HepG2 (cell line): Measurements from ENCODE around the gene BMERB1. TPM values are rescaled to one million over a fixed set of nuclear protein-coding genes. Genes with fewer than 3 reads are reported as not detected.

Experiments used
- FOXK1 ChIP-seq: sonication (generic); formaldehyde crosslinking; IDR thresholded peaks from 2 replicates; pipeline ENCODE4 v1.4.0; 2020; ENCODE audit warnings: low read depth, missing genetic modification reagents, borderline replicate concordance
- HNF4G ChIP-seq, 2 experiments: sonication (generic) in 1 of 2; formaldehyde crosslinking in 1 of 2; IDR thresholded peaks; 2 replicates each; pipeline versions ENCODE4 v1.4.0 to v1.6.1; 2011 to 2020; ENCODE audit warnings: borderline replicate concordance in 2 of 2, low read depth in 2 of 2, mild to moderate bottlenecking in 2 of 2, low read length in 1 of 2, missing genetic modification reagents in 1 of 2, moderate library complexity in 1 of 2
- HNRNPH1 ChIP-seq: fragments of 200-400 bp; formaldehyde crosslinking; optimal IDR thresholded peaks from 2 replicates; pipeline ENCODE3; 2017; ENCODE audit warnings: mild to moderate bottlenecking, low read depth, low read length
- IKZF1 ChIP-seq: fragments of 450-650 bp; IDR thresholded peaks from 2 replicates; pipeline ENCODE4 v1.7.1; 2016
- KDM4B ChIP-seq: sonication (generic); formaldehyde crosslinking; IDR thresholded peaks from 2 replicates; pipeline ENCODE4 v1.4.0; 2020; ENCODE audit warnings: missing genetic modification reagents
- KDM5B ChIP-seq: sonication (generic); formaldehyde crosslinking; IDR thresholded peaks from 2 replicates; pipeline ENCODE4 v1.4.0; 2020; ENCODE audit warnings: missing genetic modification reagents, mild to moderate bottlenecking, borderline replicate concordance
- LCORL ChIP-seq, 2 experiments: fragments of 450-650 bp in 1 of 2; sonication (generic) in 1 of 2; formaldehyde crosslinking in 1 of 2; IDR thresholded peaks; 2 replicates each; pipeline versions ENCODE4 v1.5.0 to v1.6.1; 2017 to 2020; ENCODE audit warnings: antibody characterized with exemption in 1 of 2, missing genetic modification reagents in 1 of 2
- MEIS2 ChIP-seq: sonication (generic); formaldehyde crosslinking; IDR thresholded peaks from 2 replicates; pipeline ENCODE4 v1.9.0; 2021; ENCODE audit warnings: mild to moderate bottlenecking, missing genetic modification reagents
- POLR2A ChIP-seq, 2 experiments: IDR thresholded peaks; 2 replicates each; pipeline ENCODE4 v1.6.1; 2011; ENCODE audit warnings: low read depth in 2 of 2, low read length in 2 of 2, mild to moderate bottlenecking in 1 of 2, moderate library complexity in 1 of 2; ENCODE audit not compliant: insufficient read depth in 1 of 2
- SOX5 ChIP-seq: IDR thresholded peaks from 2 replicates; pipeline ENCODE4 v1.6.1; 2016; ENCODE audit warnings: borderline replicate concordance
- SP140L ChIP-seq: sonication (generic); formaldehyde crosslinking; IDR thresholded peaks from 2 replicates; pipeline ENCODE4 v1.4.0; 2020; ENCODE audit warnings: missing genetic modification reagents, borderline replicate concordance
- YEATS2 ChIP-seq: sonication (generic); formaldehyde crosslinking; IDR thresholded peaks from 2 replicates; pipeline ENCODE4 v1.4.0; 2020; ENCODE audit warnings: missing genetic modification reagents, borderline replicate concordance
- ZBTB40 ChIP-seq, 2 experiments: fragments of 450-650 bp in 1 of 2; sonication (generic) in 1 of 2; formaldehyde crosslinking in 1 of 2; IDR thresholded peaks; 2 replicates each; pipeline versions ENCODE4 v1.6.1 to v1.8.0; 2016 to 2022; ENCODE audit warnings: antibody characterized with exemption in 1 of 2, mild to moderate bottlenecking in 1 of 2, missing genetic modification reagents in 1 of 2
- ZFP91 ChIP-seq: sonication (generic); formaldehyde crosslinking; IDR thresholded peaks from 2 replicates; pipeline ENCODE4 v1.9.0; 2022; ENCODE audit warnings: missing genetic modification reagents, mild to moderate bottlenecking, borderline replicate concordance
- ZKSCAN5 ChIP-seq: sonication (generic); formaldehyde crosslinking; IDR thresholded peaks from 2 replicates; pipeline ENCODE4 v1.5.1; 2020; ENCODE audit warnings: mild to moderate bottlenecking, missing genetic modification reagents
- ZNF160 ChIP-seq: sonication (generic); formaldehyde crosslinking; IDR thresholded peaks from 2 replicates; pipeline ENCODE4 v1.8.0; 2022; ENCODE audit warnings: mild to moderate bottlenecking, inconsistent platforms, missing genetic modification reagents
- ZNF335 ChIP-seq: sonication (generic); formaldehyde crosslinking; IDR thresholded peaks from 2 replicates; pipeline ENCODE4 v1.4.0; 2020; ENCODE audit warnings: missing genetic modification reagents
- ZNF552 ChIP-seq: sonication (generic); formaldehyde crosslinking; IDR thresholded peaks from 2 replicates; pipeline ENCODE4 v1.9.0; 2022; ENCODE audit warnings: missing genetic modification reagents, mild to moderate bottlenecking, borderline replicate concordance
- ZNF788 ChIP-seq: sonication (generic); formaldehyde crosslinking; IDR thresholded peaks from 2 replicates; pipeline ENCODE4 v1.5.0; 2020; ENCODE audit warnings: mild to moderate bottlenecking, missing genetic modification reagents, borderline replicate concordance
- polyA plus RNA-seq, 8 experiments: library from polyadenylated mRNA; depleted of rRNA in 3 of 8; stranded (reverse) in 7 of 8; unstranded in 1 of 8; fragments of >200 nt; fragmentation: Illumina TruSeq in 4 of 8; extraction: Trizol in 4 of 8; gene quantifications; 2 replicates each; pipeline versions ENCODE4 v1.2.1 to v1.2.3, GENCODE V29; 2011 to 2016; ENCODE audit warnings: low read depth in 4 of 8, missing spikeins in 1 of 8, mixed read lengths in 1 of 8; ENCODE audit not compliant: insufficient read depth in 1 of 8
- total RNA-seq, 5 experiments: library from RNA; depleted of rRNA; stranded (reverse); fragments of >200 nt; fragmentation: Illumina TruSeq; extraction: Trizol; gene quantifications; 2 replicates each; pipeline ENCODE4 v1.2.3, GENCODE V29; 2016; ENCODE audit warnings: low read depth in 1 of 5

BMERB1 gene
- total and polyA plus RNA-seq, 2 of the 13 experiments (the other 11 are each of a cell fraction or from before 2014, with no cell fraction given): 1.4 TPM

- 0 out of 2 replicates have a peak, but pooled peaks have one; percentile 24 for TF ChIP-seq ZBTB40 (IDR thresholded peaks at IDR 0.05)
- no peak for TF ChIP-seq ZBTB40 (CRISPR knock-in tag; IDR thresholded peaks at IDR 0.05)
- 0 out of 2 replicates have a peak, but pooled peaks have one; percentile 61 for TF ChIP-seq IKZF1
- TF ChIP-seq SP140L (CRISPR knock-in tag): no peak
- TF ChIP-seq ZNF552 (CRISPR knock-in tag): no peak
- TF ChIP-seq HNF4G (IDR thresholded peaks at IDR 0.05; ENCODE audit: borderline replicate concordance, low read depth, low read length): no peak
- no peak for TF ChIP-seq HNF4G (CRISPR knock-in tag; IDR thresholded peaks at IDR 0.05; ENCODE audit: borderline replicate concordance, low read depth)
- TF ChIP-seq ZKSCAN5 (CRISPR knock-in tag): no peak
- TF ChIP-seq ZNF160 (CRISPR knock-in tag): no peak
- no peak for TF ChIP-seq YEATS2
- no peak for TF ChIP-seq MEIS2 (CRISPR knock-in tag)
- TF ChIP-seq ZNF335 (CRISPR knock-in tag): no peak
- no peak for TF ChIP-seq POLR2A (IDR thresholded peaks at IDR 0.05; ENCODE audit: insufficient read depth in 1 of 2, low read depth in 2 of 2, low read length in 2 of 2)
- no peak for TF ChIP-seq KDM4B (CRISPR knock-in tag)
- no peak for TF ChIP-seq HNRNPH1
- peak; percentile 23; the same call in 1 of the 2 replicates for TF ChIP-seq LCORL (IDR thresholded peaks at IDR 0.05)
- no peak for TF ChIP-seq LCORL (CRISPR knock-in tag; IDR thresholded peaks at IDR 0.05)
- TF ChIP-seq FOXK1 (CRISPR knock-in tag): no peak
- no peak for TF ChIP-seq SOX5
- no peak for TF ChIP-seq KDM5B (CRISPR knock-in tag)
- TF ChIP-seq ZFP91 (CRISPR knock-in tag): no peak
- no peak for TF ChIP-seq ZNF788 (CRISPR knock-in tag)
Observed at GRCh38 chr16:15495898-15496297, 61.5 kb downstream of the BMERB1 start (continued).
